Liver (tissue), 3 donors: ENCODE data around the gene CD84.

Experiments used
- CTCF ChIP-seq: fragments of 150-350 bp; IDR thresholded peaks from 2 replicates; pipeline ENCODE4 v1.5.1; 2017; ENCODE audit warnings: improper control_type of control experiment, low read depth, low read length; ENCODE audit not compliant: missing input control
- FOXA1 ChIP-seq: IDR thresholded peaks from 2 replicates; pipeline ENCODE4 v1.6.1; 2016; ENCODE audit warnings: antibody characterized with exemption
- GABPA ChIP-seq, 2 donors: IDR thresholded peaks in 1 of 2; conservative IDR thresholded peaks in 1 of 2; 2 replicates each; pipeline ENCODE4 v1.6.1; 2016; ENCODE audit warnings: antibody characterized with exemption in 2 of 2, mild to moderate bottlenecking in 1 of 2, moderate library complexity in 1 of 2
- JUND ChIP-seq, 2 donors: IDR thresholded peaks; 2 replicates each; pipeline ENCODE4 v1.6.1; 2016; ENCODE audit warnings: antibody characterized with exemption in 2 of 2
- MAX ChIP-seq: IDR thresholded peaks from 2 replicates; pipeline ENCODE4 v1.6.1; 2016; ENCODE audit warnings: antibody characterized with exemption
- RAD21 ChIP-seq, 2 donors: IDR thresholded peaks; 2 replicates each; pipeline ENCODE4 v1.6.1; 2016; ENCODE audit warnings: antibody characterized with exemption in 2 of 2, mild to moderate bottlenecking in 2 of 2
- REST ChIP-seq: IDR thresholded peaks from 2 replicates; pipeline ENCODE4 v1.6.1; 2016; ENCODE audit warnings: antibody characterized with exemption, mild to moderate bottlenecking
- TAF1 ChIP-seq: conservative IDR thresholded peaks from 2 replicates; pipeline ENCODE4 v1.6.1; 2016; ENCODE audit warnings: antibody characterized with exemption, mild to moderate bottlenecking
- YY1 ChIP-seq: IDR thresholded peaks from 2 replicates; pipeline ENCODE4 v1.6.1; 2016; ENCODE audit warnings: antibody characterized with exemption, mild to moderate bottlenecking
- ZBTB33 ChIP-seq: IDR thresholded peaks from 2 replicates; pipeline ENCODE4 v1.6.1; 2016; ENCODE audit warnings: antibody characterized with exemption
- donor health status: healthy.
- donor health status: healthy.

GRCh38 chr1:160607011-160607671 is 27.8 kb upstream of the CD84 start:
- peak; percentile 97 to 98 for TF ChIP-seq RAD21 (IDR thresholded peaks at IDR 0.05)
- peak; percentile 85 for TF ChIP-seq CTCF
- TF ChIP-seq ZBTB33, result no peak
- TF ChIP-seq REST, result no peak
- TF ChIP-seq GABPA (IDR thresholded peaks at IDR 0.05 in 1 of 2, conservative IDR thresholded peaks at IDR 0.05 in 1 of 2), result no peak
- no peak for TF ChIP-seq JUND (IDR thresholded peaks at IDR 0.05)
- no peak for TF ChIP-seq FOXA1
- no peak for TF ChIP-seq YY1
- no peak for TF ChIP-seq MAX
- TF ChIP-seq TAF1, result no peak
